Gastroesophageal sphincter (tissue), 4 donors: Measurements from ENCODE around the gene RPL18. TPM values are rescaled to one million over a fixed set of nuclear protein-coding genes. Genes with fewer than 3 reads are reported as not detected.

Experiments used
- ATAC-seq: fragments of 150-250 bp; one replicate; pipeline ENCODE4 v1.9.1; 2016; ENCODE audit warnings: mild to moderate bottlenecking, moderate library complexity
- H3K27ac ChIP-seq, 4 donors: fragments of 200-600 bp; sonication (generic) in 3 of 4; 1 replicate in 3 of 4; 2 replicates in 1 of 4; pipeline ENCODE4 v1.5.1; 2016 to 2019
- H3K27me3 ChIP-seq: fragments of 200-600 bp; sonication (generic); one replicate; pipeline ENCODE4 v1.5.1; 2019
- H3K36me3 ChIP-seq, 2 donors: fragments of 200-600 bp; sonication (generic); one replicate each; pipeline ENCODE4 v1.5.1; 2019; ENCODE audit warnings: control low read depth in 1 of 2
- H3K4me1 ChIP-seq, 3 donors: fragments of 200-600 bp; sonication (generic); 1 replicate in 2 of 3; 2 replicates in 1 of 3; pipeline ENCODE4 v1.5.1; 2016 to 2019; ENCODE audit warnings: control low read depth in 2 of 3
- H3K4me3 ChIP-seq, 2 donors: fragments of 200-600 bp; sonication (generic); one replicate each; pipeline ENCODE4 v1.5.1; 2019; ENCODE audit warnings: mild to moderate bottlenecking in 1 of 2, moderate library complexity in 1 of 2
- H3K9me3 ChIP-seq, 3 donors: fragments of 200-600 bp; sonication (generic); one replicate each; pipeline ENCODE4 v1.5.1; 2017 to 2019; ENCODE audit warnings: control low read depth in 2 of 3
- CTCF ChIP-seq, 4 experiments: fragments of 200-600 bp in 2 of 4; fragments of 450-650 bp in 2 of 4; sonication (generic) in 1 of 4; IDR thresholded peaks; one replicate each; pipeline ENCODE4 v1.5.1; 2017 to 2019; ENCODE audit warnings: antibody characterized with exemption in 4 of 4, mild to moderate bottlenecking in 2 of 4, moderate library complexity in 2 of 4
- EP300 ChIP-seq: sonication (generic); formaldehyde crosslinking; IDR thresholded peaks from one replicate; pipeline ENCODE4 v1.6.1; 2017; ENCODE audit warnings: antibody characterized with exemption, mild to moderate bottlenecking
- POLR2A ChIP-seq, 2 donors: fragments of 450-650 bp; IDR thresholded peaks; one replicate each; pipeline ENCODE4 v1.6.1; 2017; ENCODE audit warnings: antibody characterized with exemption in 2 of 2, mild to moderate bottlenecking in 2 of 2, moderate library complexity in 1 of 2
- POLR2AphosphoS5 ChIP-seq: sonication (generic); formaldehyde crosslinking; IDR thresholded peaks from one replicate; pipeline ENCODE4 v1.6.1; 2017; ENCODE audit warnings: antibody characterized with exemption
- WGBS, 2 donors: methylation state at CpG; one replicate each; pipeline ENCODE4 v1.1.5; 2018; ENCODE audit warnings: low coverage in 1 of 2; 5-methylcytosine and 5-hydroxymethylcytosine counted together
- total RNA-seq, 4 donors: library from RNA; depleted of rRNA; stranded (reverse); fragments of >200 nt; gene quantifications; one replicate each; pipeline ENCODE4 v1.1.0, GENCODE V29; 2016

The RPL18 gene
- total RNA-seq, 4 donors from 2014 or later: 1,261 to 2,300 (median 1,588) TPM

- no peak for ATAC-seq
Observed at GRCh38 chr19:48596679-48597465, 22.1 kb downstream of the RPL18 start.

GRCh38 chr19:48596237-48596636, 22.7 kb downstream of the RPL18 start:
- H3K36me3 ChIP-seq: no peaks in the 10 kb centered on the region
- TF ChIP-seq POLR2A (IDR thresholded peaks at IDR 0.05) (no peak), EP300 (no peak), CTCF (IDR thresholded peaks at IDR 0.05) (no peak), POLR2AphosphoS5 (no peak)
- no peak overlapping the region for H3K27ac ChIP-seq
- H3K4me1 ChIP-seq: no peaks in the 10 kb centered on the region
- no CpG with 5 or more reads among the region's 4 CpGs for WGBS, 2 donors
- ATAC-seq: no peak
- no peaks in the 10 kb centered on the region for H3K9me3 ChIP-seq
- no peak overlapping the region for H3K4me3 ChIP-seq
- H3K27me3 ChIP-seq: peaks cover 25% of the 10 kb centered on the region

More at GRCh38 chr19:48596679-48597465, 22.1 kb downstream of the RPL18 start:
- H3K4me1 ChIP-seq: no peaks in the 10 kb centered on the region
- H3K27ac ChIP-seq: no peak overlapping the region
- 63 to 87% methylated on average over 3 to 17 of the region's 39 CpGs for WGBS, 2 donors
- TF ChIP-seq POLR2AphosphoS5: no peak
- TF ChIP-seq EP300: no peak
- no peak for TF ChIP-seq POLR2A (IDR thresholded peaks at IDR 0.05)
- no peak for TF ChIP-seq CTCF (IDR thresholded peaks at IDR 0.05)
- peaks cover 25% of the 10 kb centered on the region for H3K27me3 ChIP-seq
- H3K9me3 ChIP-seq: no peaks in the 10 kb centered on the region
- H3K36me3 ChIP-seq: no peaks in the 10 kb centered on the region
- no peak overlapping the region for H3K4me3 ChIP-seq

GRCh38 chr19:48595833-48596232, 23.1 kb downstream of the RPL18 start:
- H3K4me3 ChIP-seq: no peak overlapping the region
- TF ChIP-seq CTCF (IDR thresholded peaks at IDR 0.05) (no peak), POLR2A (IDR thresholded peaks at IDR 0.05) (no peak), EP300 (no peak), POLR2AphosphoS5 (no peak)
- no peaks in the 10 kb centered on the region for H3K36me3 ChIP-seq
- no peak overlapping the region for H3K27ac ChIP-seq
- no peaks in the 10 kb centered on the region for H3K4me1 ChIP-seq
- no peaks in the 10 kb centered on the region for H3K9me3 ChIP-seq
- no peak for ATAC-seq
- H3K27me3 ChIP-seq: peaks cover 25% of the 10 kb centered on the region
- WGBS, 2 donors: 34 to 50% methylated on average over 1 to 2 of the region's 6 CpGs

- Histone ChIP-seq H3K36me3 (no peaks in the 10 kb centered on the region), H3K4me1 (no peaks in the 10 kb centered on the region), H3K4me3 (no peak overlapping the region), H3K27me3 (peaks cover 23% of the 10 kb centered on the region), H3K9me3 (no peaks in the 10 kb centered on the region), H3K27ac (no peak overlapping the region)
- ATAC-seq: no peak
- whole genome bisulfite sequencing, 2 donors: 89% methylated on average over 6 of the region's 9 CpGs; no CpG with 5 or more reads in 1 of the 2 donors
- no peak for TF ChIP-seq POLR2AphosphoS5
- TF ChIP-seq EP300: no peak
- TF ChIP-seq CTCF (IDR thresholded peaks at IDR 0.05): no peak
- no peak for TF ChIP-seq POLR2A (IDR thresholded peaks at IDR 0.05)
Observed at GRCh38 chr19:48595171-48595570, 23.8 kb downstream of the RPL18 start.

- ATAC-seq: no peak
- no peak overlapping the region for H3K27ac ChIP-seq
- no peaks in the 10 kb centered on the region for H3K9me3 ChIP-seq
- H3K4me1 ChIP-seq: peaks cover 0 to 11% (median 4%) of the 10 kb centered on the region in 3 donors
- no peak overlapping the region for H3K4me3 ChIP-seq
- TF ChIP-seq CTCF (IDR thresholded peaks at IDR 0.05) (no peak), POLR2A (IDR thresholded peaks at IDR 0.05) (no peak), EP300 (no peak), POLR2AphosphoS5 (no peak)
- no peaks in the 10 kb centered on the region for H3K27me3 ChIP-seq
- no peaks in the 10 kb centered on the region for H3K36me3 ChIP-seq
- WGBS, 2 donors: 60 to 93% methylated on average over 1 to 3 of the region's 5 CpGs
Observed at GRCh38 chr19:48591021-48591420, 28.0 kb downstream of the RPL18 start.
